Stimulated activated naive B cell treated with anti-CD40 and anti-IgM and Interleukin-4, amounts not matched to agents 10 μg/mL and 1 μg/mL and 100 μg/mL, for 72 hours (primary cell): ENCODE data around the gene COPZ1.

Experiments
- ATAC-seq, 2 donors: fragments of 150-1000 bp; cut with Tn5 transposase; replicated peaks; 2 replicates each; pipeline ENCODE4 v1.10.0; 2021; ENCODE audit warnings: moderate library complexity in 1 of 2
- DNase-seq: peaks from one replicate; pipeline ENCODE4 v3.0.0; 2021
- H3K27ac Mint-ChIP-seq: one replicate; pipeline ENCODE4 v1.8.0; 2022; ENCODE audit warnings: mild to moderate bottlenecking, mixed read lengths
- H3K27me3 Mint-ChIP-seq, 2 donors: one replicate each; pipeline ENCODE4 v1.8.0; 2022; ENCODE audit warnings: mixed read lengths in 2 of 2
- H3K36me3 Mint-ChIP-seq, 2 donors: one replicate each; pipeline ENCODE4 v1.8.0; 2022; ENCODE audit warnings: mixed read lengths in 2 of 2, mild to moderate bottlenecking in 1 of 2
- H3K4me1 Mint-ChIP-seq, 2 donors: one replicate each; pipeline ENCODE4 v1.8.0; 2022; ENCODE audit warnings: mixed read lengths in 2 of 2, mild to moderate bottlenecking in 1 of 2
- H3K4me3 Mint-ChIP-seq, 2 donors: one replicate each; pipeline ENCODE4 v1.8.0; 2022; ENCODE audit warnings: mild to moderate bottlenecking in 2 of 2, mixed read lengths in 2 of 2, moderate library complexity in 1 of 2
- H3K9me3 Mint-ChIP-seq, 2 donors: one replicate each; pipeline ENCODE4 v1.8.0; 2022; ENCODE audit warnings: mixed read lengths in 2 of 2, mild to moderate bottlenecking in 1 of 2

COPZ1 gene

DNA sequence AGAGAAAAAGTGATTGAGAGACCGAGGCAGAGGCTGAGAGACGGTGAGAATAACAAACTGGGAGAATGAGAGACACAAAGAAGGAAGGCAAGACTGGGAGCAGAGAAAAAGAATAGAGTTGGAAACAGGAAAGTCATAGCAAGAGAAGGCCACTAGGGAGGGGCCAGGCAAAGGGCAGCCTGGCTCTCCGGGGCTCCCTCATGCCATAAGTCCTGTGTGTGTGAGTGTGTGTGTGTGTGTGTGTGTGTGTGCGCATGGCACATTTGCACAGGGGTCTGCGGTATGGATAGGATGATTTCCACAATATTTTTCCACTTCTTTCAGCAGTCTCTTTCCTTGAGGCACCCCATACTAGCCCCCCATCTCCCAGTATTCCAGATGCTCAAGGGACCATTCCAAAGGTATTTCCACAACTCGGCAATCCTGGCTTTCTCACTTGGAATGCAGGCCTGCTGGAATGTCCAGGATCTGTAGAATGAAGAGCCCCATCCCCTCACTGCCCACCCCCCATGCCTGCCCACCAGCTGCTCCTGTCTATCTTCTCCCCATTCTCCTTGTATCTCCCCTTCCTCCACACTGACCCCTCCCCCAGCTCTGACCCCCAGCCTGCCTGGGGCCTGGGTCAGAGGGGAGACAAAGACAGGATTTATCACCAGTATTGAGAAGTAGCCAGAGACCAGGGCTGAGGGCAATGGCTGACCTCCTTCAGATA is 30.3 kb downstream of the COPZ1 start:
- Mint-ChIP-seq H3K36me3 (peaks cover 15 to 31% of the 10 kb centered on the region in 2 donors), H3K4me3 (no peak overlapping the region), H3K9me3 (no peaks in the 10 kb centered on the region), H3K27ac (no peak overlapping the region), H3K27me3 (no peaks in the 10 kb centered on the region), H3K4me1 (peaks cover 13 to 21% of the 10 kb centered on the region in 2 donors)
- no peak for DNase-seq
- ATAC-seq, result no peak

DNA sequence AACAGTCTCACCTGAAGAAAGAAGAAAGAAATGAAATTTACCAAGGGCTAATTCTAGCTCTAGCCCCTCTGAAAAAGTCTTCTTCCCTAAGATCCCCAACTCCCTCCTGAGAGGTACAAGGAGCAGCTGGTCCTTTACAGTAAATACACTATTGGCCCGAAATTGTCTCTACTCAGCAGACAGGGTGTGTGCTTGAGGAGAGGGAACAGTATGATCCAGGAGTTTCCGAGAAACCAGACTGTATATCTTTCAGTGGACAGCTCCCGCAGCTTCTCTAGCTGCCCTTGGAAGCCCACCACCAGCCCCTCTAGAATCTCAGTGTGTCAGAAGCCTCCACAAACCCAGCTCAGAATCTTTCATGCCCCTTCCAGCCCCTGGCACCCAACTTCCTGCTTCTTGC is 31.3 kb downstream of the COPZ1 start:
- ATAC-seq (no peak), DNase-seq (no peak)
- Mint-ChIP-seq H3K27me3 (no peaks in the 10 kb centered on the region), H3K4me1 (peaks cover 18 to 26% of the 10 kb centered on the region in 2 donors), H3K27ac (peak overlapping the region; percentile 75), H3K36me3 (peaks cover 9 to 22% of the 10 kb centered on the region in 2 donors), H3K9me3 (no peaks in the 10 kb centered on the region), H3K4me3 (no peak overlapping the region)

DNA sequence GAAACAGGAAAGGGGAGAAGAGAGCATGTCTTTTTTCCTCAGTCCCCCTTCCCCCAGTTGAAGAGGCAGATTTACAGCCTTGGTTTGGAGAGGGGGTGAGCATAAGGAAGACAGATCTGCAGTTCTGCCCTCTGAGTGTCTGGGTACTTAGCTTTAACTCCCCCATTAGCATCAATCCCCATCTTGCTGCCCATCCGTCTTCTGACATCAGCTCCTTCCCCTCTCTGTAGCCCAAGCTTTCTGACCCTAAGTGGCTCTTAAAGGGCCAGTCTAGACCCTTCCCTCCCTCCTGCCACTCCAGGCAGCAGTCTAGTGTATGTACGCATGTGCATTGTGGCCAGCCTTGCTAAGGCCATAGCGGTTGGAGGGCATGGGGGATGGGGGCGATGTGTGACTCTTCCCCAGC is 32.0 kb downstream of the COPZ1 start:
- no peaks in the 10 kb centered on the region for H3K9me3 Mint-ChIP-seq
- no peak overlapping the region for H3K27ac Mint-ChIP-seq
- H3K27me3 Mint-ChIP-seq, result no peaks in the 10 kb centered on the region
- peaks cover 3 to 15% of the 10 kb centered on the region in 2 donors for H3K36me3 Mint-ChIP-seq
- no peak for ATAC-seq
- peaks cover 12 to 18% of the 10 kb centered on the region in 2 donors for H3K4me1 Mint-ChIP-seq
- no peak for DNase-seq
- H3K4me3 Mint-ChIP-seq, result no peak overlapping the region

DNA sequence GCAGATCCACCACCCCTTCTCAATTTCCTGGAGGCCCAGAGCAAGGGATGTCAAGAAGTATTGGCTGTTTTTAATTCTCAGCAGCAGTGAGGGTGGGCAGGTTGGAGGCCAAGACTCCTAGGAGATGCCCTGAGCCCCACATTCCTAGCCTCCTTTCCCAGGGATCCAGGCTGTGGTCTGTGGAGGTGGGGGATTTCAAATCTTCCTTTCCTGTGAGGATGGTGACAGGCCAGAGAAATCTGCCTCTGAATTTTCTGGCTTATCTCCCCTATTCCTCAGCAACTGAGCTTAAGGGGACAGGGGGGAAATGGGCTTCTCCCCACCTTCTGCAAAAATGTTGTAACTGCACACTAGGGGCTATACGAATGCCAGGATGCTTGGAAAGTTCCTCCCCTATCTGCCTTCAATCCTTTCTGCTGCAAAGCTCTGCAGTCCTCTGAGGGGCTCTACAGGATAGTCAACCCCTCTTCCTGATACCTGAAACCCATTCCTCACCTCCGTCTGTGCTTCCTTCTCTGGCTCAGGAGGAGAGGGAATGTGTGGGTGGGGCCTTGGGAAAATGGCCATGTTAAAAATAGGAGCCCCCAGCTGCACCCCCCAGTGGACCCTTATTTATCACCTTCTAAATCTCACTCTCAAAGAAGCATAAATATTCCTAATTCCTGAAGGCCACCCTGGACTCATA is 32.7 kb downstream of the COPZ1 start:
- ATAC-seq (no peak), DNase-seq (no peak)
- Mint-ChIP-seq H3K4me3 (no peak overlapping the region), H3K27me3 (no peaks in the 10 kb centered on the region), H3K9me3 (no peaks in the 10 kb centered on the region), H3K36me3 (peaks cover 0 to 10% of the 10 kb centered on the region in 2 donors), H3K4me1 (peaks cover 9 to 13% of the 10 kb centered on the region in 2 donors), H3K27ac (no peak overlapping the region)

DNA sequence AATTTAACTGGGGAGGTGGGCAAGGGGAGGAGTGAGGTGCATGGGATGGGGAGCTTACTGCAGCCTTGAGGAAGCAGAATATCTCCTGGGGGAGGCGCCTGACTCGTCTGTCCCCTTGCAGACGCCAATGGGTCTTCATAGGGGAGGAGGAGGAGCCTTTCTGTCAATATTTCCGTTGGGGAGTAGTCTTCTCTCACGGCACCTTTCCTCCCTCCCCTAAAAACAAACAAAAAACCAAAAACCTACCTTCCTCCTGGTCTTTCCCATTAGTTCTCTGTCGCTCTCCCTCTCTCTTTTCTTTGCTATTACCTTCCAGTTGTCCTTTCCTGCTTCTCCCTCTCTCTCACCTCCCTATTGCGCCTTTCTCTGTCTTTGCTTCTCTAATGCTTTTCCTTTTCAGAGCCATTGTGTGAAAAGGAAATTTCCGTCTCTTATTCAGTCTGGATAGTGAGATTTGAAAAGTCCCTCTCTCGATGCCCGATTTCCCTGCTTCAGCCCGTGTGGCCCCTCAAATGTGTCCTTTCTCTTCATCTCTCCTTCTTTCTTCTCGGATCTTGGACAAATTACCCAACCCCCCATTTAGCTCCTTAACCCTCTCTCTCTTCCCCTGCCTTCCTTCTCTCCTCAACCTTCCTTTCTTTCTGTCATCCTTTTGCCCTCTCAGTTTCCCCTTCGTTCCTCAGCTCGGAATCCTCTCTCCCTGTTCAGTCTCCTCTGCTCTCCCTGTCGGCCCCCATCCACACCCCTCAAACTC is 33.4 kb downstream of the COPZ1 start:
- DNase-seq (no peak), ATAC-seq (no peak)
- Mint-ChIP-seq H3K9me3 (no peaks in the 10 kb centered on the region), H3K4me1 (peaks cover 12 to 17% of the 10 kb centered on the region in 2 donors), H3K27me3 (no peaks in the 10 kb centered on the region), H3K27ac (no peak overlapping the region), H3K36me3 (peaks cover 0 to 8% of the 10 kb centered on the region in 2 donors), H3K4me3 (no peak overlapping the region)

DNA sequence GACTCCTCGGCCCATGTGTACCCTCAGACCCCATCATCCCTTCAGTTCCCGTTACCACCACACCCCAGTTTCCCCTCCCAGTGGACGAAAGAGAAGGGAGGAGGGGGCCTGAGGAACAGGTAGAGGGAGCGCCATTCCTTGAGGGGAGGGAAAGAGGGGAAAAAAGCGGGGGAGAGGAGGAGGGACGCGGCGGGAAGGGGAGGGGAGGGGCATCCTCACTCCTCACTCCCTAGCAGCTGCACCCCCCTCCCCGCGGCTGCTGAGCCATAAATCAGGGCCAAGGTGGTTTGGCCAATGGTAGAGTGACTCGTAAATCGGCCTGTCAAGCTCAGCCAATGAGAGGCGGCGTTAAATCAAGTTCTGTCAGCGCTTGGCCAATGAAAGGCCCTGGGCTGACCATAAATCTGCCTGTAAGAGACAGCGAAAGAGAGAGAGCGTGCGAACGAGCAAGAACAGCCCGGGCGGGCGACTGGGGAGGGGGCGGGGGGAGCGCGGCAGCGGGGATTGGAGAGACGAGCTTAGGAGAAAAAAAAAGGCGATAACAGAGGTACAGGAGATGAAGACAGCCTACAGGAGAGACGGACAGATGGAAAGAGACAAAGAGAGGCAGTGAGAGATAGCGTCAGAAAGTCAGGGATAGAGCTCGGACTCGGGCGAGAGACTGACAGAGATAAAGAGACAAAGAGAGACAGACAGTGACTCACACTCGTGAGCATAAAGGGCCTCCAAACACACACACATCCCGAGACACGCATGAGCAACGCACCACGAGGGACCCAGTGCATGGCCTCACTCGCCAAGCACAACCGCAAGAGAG is 34.2 kb downstream of the COPZ1 start:
- peak; percentile 92 for DNase-seq
- Mint-ChIP-seq H3K9me3 (no peaks in the 10 kb centered on the region), H3K4me1 (peaks cover 17 to 25% of the 10 kb centered on the region in 2 donors)

DNA sequence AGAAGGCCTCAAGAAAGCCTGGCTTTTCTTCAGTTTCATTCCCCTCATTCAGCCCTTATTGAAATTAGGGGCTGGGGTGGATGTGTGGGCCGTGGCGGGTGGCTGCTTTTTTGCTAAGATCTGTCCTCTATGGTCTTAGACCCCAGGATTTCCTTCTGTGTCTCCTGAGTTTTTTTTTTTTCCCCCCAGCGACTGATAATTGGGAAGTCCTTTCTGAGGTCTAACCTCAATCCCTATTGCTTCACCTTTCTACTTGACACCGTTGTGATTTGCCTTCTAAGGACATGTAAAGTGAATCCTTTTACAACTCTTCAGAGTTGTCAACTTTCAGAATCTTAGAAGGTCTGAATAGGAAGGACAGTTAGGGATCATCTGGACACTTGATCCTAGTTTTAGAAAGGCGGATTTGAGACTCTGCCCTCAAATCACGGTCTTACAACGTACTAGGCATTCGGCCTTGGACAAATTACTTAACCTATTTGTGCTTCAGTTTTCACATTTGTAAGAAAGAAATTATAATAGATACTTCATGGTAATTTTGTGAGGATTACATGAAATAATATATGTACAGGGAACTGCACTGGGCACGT is 34.9 kb downstream of the COPZ1 start:
- no peak overlapping the region for H3K4me3 Mint-ChIP-seq
- H3K36me3 Mint-ChIP-seq, result peaks cover 0 to 2% of the 10 kb centered on the region in 2 donors
- no peaks in the 10 kb centered on the region for H3K9me3 Mint-ChIP-seq
- DNase-seq (no peak), ATAC-seq (no peak)
- H3K27me3 Mint-ChIP-seq, result no peaks in the 10 kb centered on the region
- peaks cover 24 to 32% of the 10 kb centered on the region in 2 donors for H3K4me1 Mint-ChIP-seq
- no peak overlapping the region for H3K27ac Mint-ChIP-seq

More for the DNA sequence above, 34.2 kb downstream of the COPZ1 start:
- H3K27me3 Mint-ChIP-seq, result no peaks in the 10 kb centered on the region
- peak; percentile 98 to 99 for ATAC-seq
- peaks cover 0 to 5% of the 10 kb centered on the region in 2 donors for H3K36me3 Mint-ChIP-seq
- H3K4me3 Mint-ChIP-seq, result no peak overlapping the region
- no peak overlapping the region for H3K27ac Mint-ChIP-seq

DNA sequence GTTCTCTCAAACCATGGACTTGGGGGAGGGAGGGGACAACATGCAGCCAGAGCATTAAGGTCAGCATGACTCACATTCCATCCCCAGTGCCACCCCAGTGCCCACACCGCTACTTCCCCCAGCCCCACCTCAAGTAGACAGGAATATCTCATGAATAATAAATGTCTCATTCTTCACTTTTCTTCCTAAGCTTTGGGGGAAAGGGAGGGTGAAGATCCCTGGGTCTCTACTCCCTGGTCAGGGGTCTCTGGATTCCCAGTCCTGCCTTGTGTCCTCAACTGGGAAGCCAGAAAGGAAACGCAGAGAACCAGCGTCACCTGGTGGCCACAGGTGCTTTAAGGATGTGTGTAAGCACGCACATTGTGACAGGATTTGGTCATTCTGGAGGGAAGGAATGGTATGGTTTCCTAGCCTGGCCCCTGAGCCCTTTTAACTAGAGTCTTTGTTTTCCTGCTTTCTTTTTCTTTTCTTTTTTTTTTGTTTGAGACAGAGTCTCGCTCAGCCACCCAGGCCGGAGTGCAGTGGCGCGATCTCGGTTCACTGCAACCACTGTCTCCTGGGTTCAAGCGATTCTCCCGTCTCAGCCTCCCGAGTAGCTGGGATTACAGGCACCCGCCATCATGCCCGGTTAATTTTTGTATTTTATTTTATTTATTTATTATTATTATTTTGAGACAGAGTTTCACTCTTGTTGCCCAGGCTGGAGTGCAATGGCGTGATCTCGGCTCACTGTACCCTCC is 36.0 kb downstream of the COPZ1 start:
- no peaks in the 10 kb centered on the region for H3K27me3 Mint-ChIP-seq
- peak overlapping the region in 1 of 2 donors; percentile 6 for H3K4me3 Mint-ChIP-seq
- H3K27ac Mint-ChIP-seq, result peak overlapping the region; percentile 28
- peaks cover 24 to 33% of the 10 kb centered on the region in 2 donors for H3K4me1 Mint-ChIP-seq
- no peaks in the 10 kb centered on the region for H3K9me3 Mint-ChIP-seq
- no peaks in the 10 kb centered on the region for H3K36me3 Mint-ChIP-seq
- no peak for ATAC-seq
- no peak for DNase-seq

DNA sequence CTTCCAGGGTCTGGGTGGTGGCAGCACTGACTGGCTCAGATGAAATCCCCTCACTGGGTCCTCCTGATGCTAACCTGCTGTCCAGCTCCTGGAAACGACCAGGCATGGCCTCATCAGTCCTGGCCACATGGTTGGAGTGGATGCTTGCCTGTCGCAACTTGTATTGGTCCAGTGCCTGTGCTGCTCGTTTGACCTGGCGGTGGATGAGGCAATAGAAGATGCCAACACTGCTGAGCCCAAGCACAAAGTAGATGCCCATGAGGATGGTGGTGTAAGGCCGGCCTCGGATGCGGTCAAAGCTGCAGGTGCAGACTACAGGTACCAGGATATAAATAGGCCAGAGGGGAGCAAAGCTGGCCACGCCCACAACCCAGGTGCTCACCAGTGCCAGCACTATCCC is 38.1 kb downstream of the COPZ1 start:
- H3K27ac Mint-ChIP-seq, result no peak overlapping the region
- H3K36me3 Mint-ChIP-seq, result no peaks in the 10 kb centered on the region
- H3K4me3 Mint-ChIP-seq, result no peak overlapping the region
- peaks cover 23 to 29% of the 10 kb centered on the region in 2 donors for H3K4me1 Mint-ChIP-seq
- no peak for ATAC-seq
- H3K9me3 Mint-ChIP-seq, result no peaks in the 10 kb centered on the region
- no peaks in the 10 kb centered on the region for H3K27me3 Mint-ChIP-seq
- DNase-seq, result no peak

DNA sequence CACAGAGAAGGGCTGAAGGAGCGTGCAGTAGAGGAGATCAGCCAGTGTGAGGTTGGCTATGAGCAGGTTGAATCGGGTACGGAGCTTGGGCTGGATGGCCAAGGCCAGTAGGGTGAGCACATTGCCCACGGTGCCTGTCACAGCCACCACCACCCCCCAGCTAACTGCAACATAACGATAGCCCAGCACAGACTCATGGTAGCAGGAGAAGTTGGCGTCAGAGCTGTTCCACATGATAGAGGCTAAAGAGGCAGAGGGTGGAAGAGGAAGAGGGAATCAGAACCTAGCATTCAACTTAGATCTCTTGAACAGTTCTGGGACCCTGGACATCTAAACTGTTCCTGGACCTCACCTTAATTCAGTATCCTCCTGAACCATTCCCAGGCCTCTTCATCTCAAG is 38.7 kb downstream of the COPZ1 start:
- DNase-seq (no peak), ATAC-seq (no peak)
- Mint-ChIP-seq H3K4me1 (peaks cover 27 to 35% of the 10 kb centered on the region in 2 donors), H3K27ac (no peak overlapping the region), H3K4me3 (no peak overlapping the region), H3K27me3 (no peaks in the 10 kb centered on the region), H3K9me3 (no peaks in the 10 kb centered on the region), H3K36me3 (no peaks in the 10 kb centered on the region)

DNA sequence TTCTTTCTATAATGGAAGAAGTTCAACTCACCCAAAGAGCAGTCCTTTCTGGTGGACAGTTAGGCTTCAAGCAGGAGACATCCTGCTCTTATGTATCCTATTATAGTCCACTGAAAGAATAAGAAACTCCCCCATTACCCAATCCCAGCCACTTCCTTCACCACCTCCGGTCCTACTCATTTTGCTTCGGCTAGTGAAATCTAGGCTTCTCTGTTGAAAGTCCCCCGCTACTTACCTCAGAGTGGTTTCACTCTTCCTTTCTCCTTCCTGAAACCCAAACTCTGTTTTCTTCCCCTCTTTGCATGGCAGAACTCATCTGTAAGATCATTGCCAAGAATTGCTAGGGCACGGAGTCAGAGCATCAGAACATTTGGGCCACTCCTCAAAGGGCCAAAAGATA is 39.5 kb downstream of the COPZ1 start, which contains the start of gene GPR84:
GPR84 (minus strand) TSS at position 74 of the 400 bp plus-strand sequence. CDS start 635 bp downstream, outside the sequence.
- H3K4me3 Mint-ChIP-seq, result no peak within 1 kb of the TSS

DNA sequence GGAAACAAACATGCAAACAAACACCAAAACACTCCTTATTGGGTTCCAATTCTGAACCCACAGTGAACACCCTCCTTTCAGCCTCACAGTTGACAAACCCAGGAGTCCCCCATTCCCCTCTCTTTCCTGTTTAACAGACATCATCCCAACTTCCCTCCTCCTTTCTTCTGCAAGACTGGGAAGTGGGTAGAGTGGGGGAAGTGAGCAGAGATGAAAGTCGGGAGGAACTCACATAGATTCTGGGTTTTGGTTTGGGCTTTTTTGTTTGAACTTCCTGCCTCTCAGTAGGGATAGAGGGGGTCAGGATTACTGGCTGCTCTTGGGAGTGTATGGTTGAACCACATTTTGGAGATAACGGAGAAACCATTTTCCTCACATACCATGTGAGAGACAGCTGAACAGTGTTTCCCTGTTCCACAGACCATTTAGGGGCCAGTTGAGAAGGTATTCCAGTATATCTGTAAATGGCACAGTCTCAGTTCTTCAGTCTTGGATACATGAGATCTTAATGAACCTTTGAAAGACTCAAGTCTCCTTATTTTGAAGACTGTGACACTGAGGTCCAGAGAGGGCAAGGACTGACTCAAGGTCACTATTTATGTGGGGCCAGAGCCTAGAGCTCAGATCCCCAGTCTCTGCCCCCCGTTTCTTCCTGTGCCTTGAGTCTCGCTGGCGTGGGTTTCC is 43.2 kb downstream of the COPZ1 start:
- peak overlapping the region; percentile 44 to 63 for H3K4me3 Mint-ChIP-seq
- peak overlapping the region; percentile 15 for H3K27ac Mint-ChIP-seq

More for the DNA sequence above, 39.5 kb downstream of the COPZ1 start, which contains the start of gene GPR84:
- H3K4me1 Mint-ChIP-seq, result peaks cover 34 to 43% of the 10 kb centered on the region in 2 donors
- H3K27ac Mint-ChIP-seq, result no peak within 1 kb of the TSS
- H3K27me3 Mint-ChIP-seq, result no peaks in the 10 kb centered on the region
- H3K36me3 Mint-ChIP-seq, result no peaks in the 10 kb centered on the region
- DNase-seq (no peak), ATAC-seq (peak; percentile 38 to 56)
- H3K9me3 Mint-ChIP-seq, result no peaks in the 10 kb centered on the region

More for the DNA sequence above, 43.2 kb downstream of the COPZ1 start:
- no peaks in the 10 kb centered on the region for H3K9me3 Mint-ChIP-seq
- H3K36me3 Mint-ChIP-seq, result peaks cover 0 to 4% of the 10 kb centered on the region in 2 donors
- no peak for DNase-seq
- ATAC-seq, result peak; percentile 31 to 44
- H3K4me1 Mint-ChIP-seq, result peaks cover 33 to 42% of the 10 kb centered on the region in 2 donors
- no peaks in the 10 kb centered on the region for H3K27me3 Mint-ChIP-seq
